Measurements from ENCODE around the gene CRIM1.

DNA sequence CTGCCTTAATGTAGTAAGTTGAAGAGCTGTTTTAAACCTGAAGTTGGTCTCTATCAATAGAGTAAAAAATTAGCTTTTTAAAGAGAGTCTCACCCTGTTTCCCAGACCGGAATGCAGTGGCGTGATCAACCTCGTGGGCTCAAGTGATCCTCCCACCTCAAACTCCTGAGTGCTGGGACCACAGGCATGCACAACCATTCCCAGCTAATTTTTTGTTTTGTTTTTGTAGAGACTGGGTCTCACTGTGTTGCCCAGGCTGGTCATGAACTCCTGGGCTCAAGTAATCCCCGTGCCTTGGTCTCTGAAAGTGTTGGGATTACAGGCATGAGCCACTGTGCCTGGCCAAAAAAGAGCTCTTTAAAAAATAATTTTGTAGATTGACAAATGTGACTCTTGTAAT is 40.3 kb downstream of the CRIM1 start:
- TF ChIP-seq, protein P1, sequence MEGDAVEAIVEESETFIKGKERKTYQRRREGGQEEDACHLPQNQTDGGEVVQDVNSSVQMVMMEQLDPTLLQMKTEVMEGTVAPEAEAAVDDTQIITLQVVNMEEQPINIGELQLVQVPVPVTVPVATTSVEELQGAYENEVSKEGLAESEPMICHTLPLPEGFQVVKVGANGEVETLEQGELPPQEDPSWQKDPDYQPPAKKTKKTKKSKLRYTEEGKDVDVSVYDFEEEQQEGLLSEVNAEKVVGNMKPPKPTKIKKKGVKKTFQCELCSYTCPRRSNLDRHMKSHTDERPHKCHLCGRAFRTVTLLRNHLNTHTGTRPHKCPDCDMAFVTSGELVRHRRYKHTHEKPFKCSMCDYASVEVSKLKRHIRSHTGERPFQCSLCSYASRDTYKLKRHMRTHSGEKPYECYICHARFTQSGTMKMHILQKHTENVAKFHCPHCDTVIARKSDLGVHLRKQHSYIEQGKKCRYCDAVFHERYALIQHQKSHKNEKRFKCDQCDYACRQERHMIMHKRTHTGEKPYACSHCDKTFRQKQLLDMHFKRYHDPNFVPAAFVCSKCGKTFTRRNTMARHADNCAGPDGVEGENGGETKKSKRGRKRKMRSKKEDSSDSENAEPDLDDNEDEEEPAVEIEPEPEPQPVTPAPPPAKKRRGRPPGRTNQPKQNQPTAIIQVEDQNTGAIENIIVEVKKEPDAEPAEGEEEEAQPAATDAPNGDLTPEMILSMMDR (IDR thresholded peaks at IDR 0.05; ENCODE audit: control extremely low read depth in 1 of 3, insufficient read depth in 1 of 3, low read depth in 1 of 3, low read length in 3 of 3), result no peak
- TF ChIP-seq YY1 (IDR thresholded peaks at IDR 0.05; ENCODE audit: low read depth, low read length) (no peak), CBX8 (IDR thresholded peaks at IDR 0.05; ENCODE audit: borderline replicate concordance, low read depth, low read length) (no peak), RNF2 (IDR thresholded peaks at IDR 0.05; ENCODE audit: borderline replicate concordance, low read depth, low read length, missing control alignments, poor library complexity, severe bottlenecking) (no peak), TAF1 (IDR thresholded peaks at IDR 0.05; ENCODE audit: low read depth, low read length) (no peak), TBP (IDR thresholded peaks at IDR 0.05; ENCODE audit: low read depth, low read length) (no peak), GABPA (IDR thresholded peaks at IDR 0.05; ENCODE audit: borderline replicate concordance, insufficient read depth, low read length) (no peak)
